GM10266 (cell line): ENCODE data around the gene CCNJ.

Source experiments
- DNase-seq: peaks from one replicate; pipeline ENCODE4 v3.0.0; 2012; ENCODE audit errors: extremely low spot score
- TF ChIP-seq, protein P1 (sequence below): IDR thresholded peaks from 2 replicates; pipeline ENCODE4 v1.5.1; 2012; ENCODE audit warnings: mild to moderate bottlenecking, low read depth; ENCODE audit not compliant: control insufficient read depth, insufficient read depth; ENCODE audit errors: missing control alignments

The CCNJ gene

DNA sequence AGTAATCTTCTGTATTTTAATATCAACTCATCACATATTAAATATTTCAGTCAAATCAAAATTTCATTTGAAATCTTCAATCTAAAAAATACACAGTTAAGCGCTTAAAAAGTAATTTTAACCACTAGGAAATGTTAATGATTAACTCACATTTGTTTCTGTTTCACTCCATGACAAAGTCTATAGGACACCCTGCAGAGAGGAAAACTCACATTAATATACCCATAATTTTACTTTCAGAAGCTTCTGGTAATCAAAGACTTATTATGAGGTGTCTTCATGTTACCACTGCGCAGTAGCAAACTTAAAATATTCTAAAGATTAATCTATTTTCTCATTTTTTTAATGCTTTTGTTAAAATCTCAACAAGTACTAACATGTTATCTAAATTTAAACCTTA, 45.7 kb downstream of the CCNJ start:
- DNase-seq = no peak
- TF ChIP-seq, protein P1, sequence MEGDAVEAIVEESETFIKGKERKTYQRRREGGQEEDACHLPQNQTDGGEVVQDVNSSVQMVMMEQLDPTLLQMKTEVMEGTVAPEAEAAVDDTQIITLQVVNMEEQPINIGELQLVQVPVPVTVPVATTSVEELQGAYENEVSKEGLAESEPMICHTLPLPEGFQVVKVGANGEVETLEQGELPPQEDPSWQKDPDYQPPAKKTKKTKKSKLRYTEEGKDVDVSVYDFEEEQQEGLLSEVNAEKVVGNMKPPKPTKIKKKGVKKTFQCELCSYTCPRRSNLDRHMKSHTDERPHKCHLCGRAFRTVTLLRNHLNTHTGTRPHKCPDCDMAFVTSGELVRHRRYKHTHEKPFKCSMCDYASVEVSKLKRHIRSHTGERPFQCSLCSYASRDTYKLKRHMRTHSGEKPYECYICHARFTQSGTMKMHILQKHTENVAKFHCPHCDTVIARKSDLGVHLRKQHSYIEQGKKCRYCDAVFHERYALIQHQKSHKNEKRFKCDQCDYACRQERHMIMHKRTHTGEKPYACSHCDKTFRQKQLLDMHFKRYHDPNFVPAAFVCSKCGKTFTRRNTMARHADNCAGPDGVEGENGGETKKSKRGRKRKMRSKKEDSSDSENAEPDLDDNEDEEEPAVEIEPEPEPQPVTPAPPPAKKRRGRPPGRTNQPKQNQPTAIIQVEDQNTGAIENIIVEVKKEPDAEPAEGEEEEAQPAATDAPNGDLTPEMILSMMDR = no peak

DNA sequence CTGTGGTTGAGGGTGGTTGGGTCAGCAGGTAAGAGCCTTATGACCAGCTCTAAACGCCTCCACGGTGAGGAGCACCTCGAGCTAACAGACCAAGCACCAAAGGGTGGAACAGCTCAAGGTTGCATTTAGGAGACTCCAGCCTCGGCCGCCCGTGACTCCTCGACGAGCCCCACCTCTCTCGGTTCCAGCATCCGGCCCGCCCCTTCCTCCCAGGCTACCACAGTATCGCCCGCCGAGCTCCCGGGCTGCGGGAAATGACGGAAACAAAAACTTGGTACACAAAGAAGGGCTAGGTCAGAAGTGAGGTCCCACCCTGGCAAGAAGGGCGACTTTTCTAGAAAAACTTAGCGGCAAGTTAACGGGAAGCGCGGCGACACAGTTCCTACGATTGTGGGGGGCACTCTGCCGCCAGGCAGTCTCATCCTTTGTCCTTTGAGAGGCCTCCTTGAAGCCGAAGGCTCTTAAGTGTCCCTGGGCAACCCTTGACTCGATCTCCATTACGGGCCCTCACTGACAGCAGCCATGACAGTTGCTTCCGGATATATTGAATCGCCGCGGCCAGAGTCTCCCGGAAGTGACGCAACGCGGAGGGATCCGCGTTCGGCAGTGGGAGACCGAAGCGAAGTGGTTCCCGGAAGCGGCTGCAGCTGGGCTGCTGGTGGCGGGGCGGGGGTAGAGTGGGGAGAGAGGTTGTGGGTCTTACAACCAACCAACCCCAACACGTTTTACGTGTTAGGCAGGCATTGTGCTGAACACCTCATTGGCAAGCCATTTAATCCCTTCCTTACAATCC, 46.5 kb downstream of the CCNJ start:
- TF ChIP-seq, protein P1 = no peak
- DNase-seq = peak; percentile 72

DNA sequence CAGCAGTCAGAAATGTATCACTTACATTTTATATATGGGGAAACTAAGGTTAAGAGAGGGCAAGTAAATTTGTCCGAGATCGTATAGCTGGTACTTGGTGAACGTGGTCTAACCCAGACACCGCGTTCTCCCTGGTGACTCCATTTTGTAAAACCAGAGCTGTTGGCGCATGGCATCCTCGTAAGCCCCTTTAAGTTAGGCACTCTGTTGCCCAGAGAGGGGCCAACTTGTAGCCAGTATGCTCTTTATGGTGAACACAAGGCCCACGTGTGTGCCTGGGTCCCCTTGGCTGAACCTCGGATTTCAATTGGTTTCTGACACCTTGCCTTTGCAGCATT, 47.0 kb downstream of the CCNJ start:
- TF ChIP-seq, protein P1 = no peak
- no peak for DNase-seq

DNA sequence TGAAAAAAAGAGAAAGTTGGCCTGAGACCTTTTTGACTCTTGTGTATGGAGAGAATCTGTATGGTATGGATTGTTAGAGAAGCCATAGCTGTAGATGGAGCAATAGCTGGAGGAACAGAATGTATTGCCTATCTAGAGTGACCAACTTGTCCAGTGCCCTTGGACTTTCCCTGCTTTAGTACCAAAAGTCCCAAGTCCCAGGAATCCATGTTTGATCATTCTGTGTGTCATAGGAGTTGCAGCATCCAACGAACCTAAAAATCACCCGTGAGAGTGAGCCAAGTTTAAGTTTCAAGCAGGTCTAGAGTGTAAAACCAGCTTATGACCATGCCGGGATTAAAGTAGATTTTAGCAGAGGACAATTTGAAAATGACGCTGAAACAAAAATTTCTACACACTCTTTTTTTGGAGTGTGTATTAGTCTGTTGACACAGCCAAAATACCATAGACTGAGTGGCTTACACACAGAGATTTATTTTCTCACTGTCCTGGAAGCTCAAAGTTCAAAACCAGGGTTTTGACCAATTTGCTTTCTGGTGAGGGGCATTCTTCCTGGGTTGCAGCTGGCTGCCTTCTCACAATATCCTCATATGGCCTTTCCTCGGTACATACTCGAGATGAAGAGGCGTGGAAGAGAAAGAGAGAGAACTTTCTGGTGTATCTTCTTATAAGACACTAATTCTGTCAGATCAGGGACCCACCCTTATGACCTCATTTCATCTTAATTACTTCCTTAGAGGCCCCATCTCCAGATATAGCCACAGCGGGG, 49.8 kb downstream of the CCNJ start:
- DNase-seq = no peak
- TF ChIP-seq, protein P1 = no peak

DNA sequence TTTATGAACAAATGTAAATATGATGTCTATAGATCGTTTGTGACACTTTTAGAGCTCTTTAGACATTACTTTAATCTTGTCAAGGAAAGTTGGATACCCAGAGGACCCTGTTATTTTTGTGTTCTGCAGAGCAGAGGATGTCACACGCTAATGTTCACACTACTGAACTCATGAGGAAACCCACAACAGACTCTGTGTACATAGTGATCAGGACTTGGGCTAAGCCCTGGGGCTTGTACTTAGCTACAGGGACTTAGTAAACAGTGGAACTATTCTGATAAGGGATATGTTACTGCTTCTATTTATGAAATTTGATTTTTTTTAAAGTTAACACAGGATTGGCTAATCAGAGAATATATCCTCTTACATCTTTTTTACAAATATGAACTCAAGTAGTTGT, 50.6 kb downstream of the CCNJ start:
- DNase-seq = no peak
- TF ChIP-seq, protein P1 = no peak

DNA sequence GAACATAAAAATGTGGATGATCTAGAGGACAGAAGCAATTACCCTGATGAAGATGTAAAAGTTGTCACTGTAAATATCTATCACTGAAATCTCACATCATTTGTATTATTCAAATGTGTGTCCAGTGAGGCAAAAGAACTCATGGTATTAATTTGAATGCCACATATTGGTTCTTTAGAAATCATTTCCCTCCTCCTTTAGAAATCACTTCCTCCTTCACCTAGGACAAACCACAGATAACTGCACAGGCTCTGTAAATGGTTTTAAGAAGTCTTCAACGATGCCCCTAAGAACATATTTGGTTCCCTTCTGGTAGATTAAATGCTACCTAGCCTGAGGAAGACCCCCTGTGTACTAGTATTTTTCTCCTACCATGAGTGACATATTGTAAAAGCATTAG, 53.6 kb downstream of the CCNJ start:
- TF ChIP-seq, protein P1 = no peak
- no peak for DNase-seq

DNA sequence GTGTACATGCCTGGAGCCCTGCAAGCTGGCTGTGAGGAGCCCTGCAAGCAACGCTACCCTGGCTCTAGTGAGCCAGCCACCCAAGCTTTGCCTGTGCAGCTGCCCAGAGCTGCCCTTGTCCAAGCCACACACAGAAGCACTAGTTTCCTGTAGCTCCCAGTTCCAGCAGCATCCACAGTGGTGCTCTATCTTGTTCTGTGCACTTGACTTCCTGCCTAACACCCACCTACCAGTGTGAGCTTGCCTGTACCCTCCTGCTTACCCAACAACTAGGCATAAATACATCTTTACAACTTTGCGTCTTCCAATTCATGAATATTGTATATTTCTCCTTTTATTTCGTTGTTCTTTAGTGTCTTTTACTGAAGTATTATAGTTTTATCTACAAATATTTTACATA, 54.5 kb downstream of the CCNJ start:
- no peak for DNase-seq
- TF ChIP-seq, protein P1 = no peak
